ENCODE measurements around the gene PPP6R3. TPM values are rescaled to one million over a fixed set of nuclear protein-coding genes. Genes with fewer than 3 reads are reported as not detected.

PPP6R3 gene
- total RNA-seq, 2 donors from 2014 or later, result 118 to 136 TPM

DNA sequence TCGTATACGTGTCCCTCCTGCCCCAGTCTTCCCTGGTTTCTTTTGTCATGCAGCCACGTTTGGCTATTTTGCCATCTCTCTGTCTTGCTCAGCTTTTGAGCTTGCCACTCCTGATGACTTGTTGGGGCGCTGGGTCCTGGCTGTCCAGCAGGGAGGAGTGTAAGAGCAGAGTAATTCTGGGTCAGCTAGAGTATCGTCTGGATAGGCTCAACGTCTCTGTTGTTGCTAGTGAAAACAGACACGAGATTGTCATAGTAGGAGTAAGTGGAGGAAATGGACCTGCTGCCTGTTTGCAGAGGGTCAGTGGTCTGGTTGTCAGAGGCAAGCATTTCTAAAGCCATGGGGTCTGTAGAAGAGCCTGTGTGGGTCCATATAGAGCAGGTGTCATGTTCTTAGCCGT lies 83.0 kb downstream of the PPP6R3 start:
- Histone ChIP-seq H3K4me3 (ENCODE audit: low read length) (no peak overlapping the region), H3K27me3 (ENCODE audit: control insufficient read depth, insufficient read depth, low read length, poor library complexity, severe bottlenecking) (no peaks in the 10 kb centered on the region), H3K9ac (ENCODE audit: extremely low read depth, low read length, poor library complexity, severe bottlenecking) (no peak overlapping the region), H3K36me3 (ENCODE audit: control insufficient read depth, insufficient read depth, low read length) (peaks cover 82% of the 10 kb centered on the region), H3K27ac (ENCODE audit: low read depth, low read length) (no peak overlapping the region), H3K4me1 (ENCODE audit: control insufficient read depth, insufficient read depth, low read length) (no peaks in the 10 kb centered on the region), H3K9me3 (ENCODE audit: control insufficient read depth, low read length) (no peaks in the 10 kb centered on the region)
- H3K27me3 Mint-ChIP-seq (ENCODE audit: insufficient read depth), result no peaks in the 10 kb centered on the region
- DNase-seq, result no peak
- peak overlapping the region; percentile 86 for H3K27ac Mint-ChIP-seq
- 92 to 93% methylated on average over 5 to 8 of the region's 8 CpGs for WGBS, 2 experiments (ENCODE audit: insufficient coverage in 1 of 2, insufficient read length in 1 of 2)
- TF ChIP-seq, protein P1, sequence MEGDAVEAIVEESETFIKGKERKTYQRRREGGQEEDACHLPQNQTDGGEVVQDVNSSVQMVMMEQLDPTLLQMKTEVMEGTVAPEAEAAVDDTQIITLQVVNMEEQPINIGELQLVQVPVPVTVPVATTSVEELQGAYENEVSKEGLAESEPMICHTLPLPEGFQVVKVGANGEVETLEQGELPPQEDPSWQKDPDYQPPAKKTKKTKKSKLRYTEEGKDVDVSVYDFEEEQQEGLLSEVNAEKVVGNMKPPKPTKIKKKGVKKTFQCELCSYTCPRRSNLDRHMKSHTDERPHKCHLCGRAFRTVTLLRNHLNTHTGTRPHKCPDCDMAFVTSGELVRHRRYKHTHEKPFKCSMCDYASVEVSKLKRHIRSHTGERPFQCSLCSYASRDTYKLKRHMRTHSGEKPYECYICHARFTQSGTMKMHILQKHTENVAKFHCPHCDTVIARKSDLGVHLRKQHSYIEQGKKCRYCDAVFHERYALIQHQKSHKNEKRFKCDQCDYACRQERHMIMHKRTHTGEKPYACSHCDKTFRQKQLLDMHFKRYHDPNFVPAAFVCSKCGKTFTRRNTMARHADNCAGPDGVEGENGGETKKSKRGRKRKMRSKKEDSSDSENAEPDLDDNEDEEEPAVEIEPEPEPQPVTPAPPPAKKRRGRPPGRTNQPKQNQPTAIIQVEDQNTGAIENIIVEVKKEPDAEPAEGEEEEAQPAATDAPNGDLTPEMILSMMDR (conservative IDR thresholded peaks at IDR 0.05), result no peak
- no peak overlapping the region for H3K4me3 Mint-ChIP-seq
- peaks cover 22% of the 10 kb centered on the region for H3K9me3 Mint-ChIP-seq
- peaks cover 84% of the 10 kb centered on the region for H3K36me3 Mint-ChIP-seq (ENCODE audit: low read depth)
- H3K4me1 Mint-ChIP-seq, result peaks cover 23% of the 10 kb centered on the region

- TF ChIP-seq, protein P1 (conservative IDR thresholded peaks at IDR 0.05), result no peak
- H3K4me1 ChIP-seq (ENCODE audit: control insufficient read depth, insufficient read depth, low read length), result no peaks in the 10 kb centered on the region
- no peak overlapping the region for H3K4me3 Mint-ChIP-seq
- H3K4me1 Mint-ChIP-seq, result peaks cover 20% of the 10 kb centered on the region
- H3K9me3 ChIP-seq (ENCODE audit: control insufficient read depth, low read length), result no peaks in the 10 kb centered on the region
- no peak overlapping the region for H3K27ac ChIP-seq (ENCODE audit: low read depth, low read length)
- H3K36me3 ChIP-seq (ENCODE audit: control insufficient read depth, insufficient read depth, low read length), result peaks cover 84% of the 10 kb centered on the region
- H3K27me3 Mint-ChIP-seq (ENCODE audit: insufficient read depth), result no peaks in the 10 kb centered on the region
- H3K27ac Mint-ChIP-seq, result no peak overlapping the region
- no peaks in the 10 kb centered on the region for H3K27me3 ChIP-seq (ENCODE audit: control insufficient read depth, insufficient read depth, low read length, poor library complexity, severe bottlenecking)
- no peak for DNase-seq
- H3K9ac ChIP-seq (ENCODE audit: extremely low read depth, low read length, poor library complexity, severe bottlenecking), result no peak overlapping the region
- H3K9me3 Mint-ChIP-seq, result peaks cover 11% of the 10 kb centered on the region
- peaks cover 82% of the 10 kb centered on the region for H3K36me3 Mint-ChIP-seq (ENCODE audit: low read depth)
- H3K4me3 ChIP-seq (ENCODE audit: low read length), result no peak overlapping the region
Observed at GRCh38 chr11:68545347-68545746, 84.8 kb downstream of the PPP6R3 start.

- H3K27ac ChIP-seq (ENCODE audit: low read depth, low read length), result no peak overlapping the region
- no peak overlapping the region for H3K4me3 ChIP-seq (ENCODE audit: low read length)
- Mint-ChIP-seq H3K9me3 (peaks cover 8% of the 10 kb centered on the region), H3K27me3 (ENCODE audit: insufficient read depth) (no peaks in the 10 kb centered on the region), H3K4me3 (no peak overlapping the region), H3K4me1 (peaks cover 20% of the 10 kb centered on the region), H3K36me3 (ENCODE audit: low read depth) (peaks cover 82% of the 10 kb centered on the region), H3K27ac (no peak overlapping the region)
- H3K27me3 ChIP-seq (ENCODE audit: control insufficient read depth, insufficient read depth, low read length, poor library complexity, severe bottlenecking), result no peaks in the 10 kb centered on the region
- no peak for DNase-seq
- H3K9ac ChIP-seq (ENCODE audit: extremely low read depth, low read length, poor library complexity, severe bottlenecking), result no peak overlapping the region
- no peaks in the 10 kb centered on the region for H3K4me1 ChIP-seq (ENCODE audit: control insufficient read depth, insufficient read depth, low read length)
- WGBS, 2 experiments (ENCODE audit: insufficient coverage in 1 of 2, insufficient read length in 1 of 2), result 91 to 100% methylated on average over 1 of the region's 1 CpG
- H3K36me3 ChIP-seq (ENCODE audit: control insufficient read depth, insufficient read depth, low read length), result peaks cover 84% of the 10 kb centered on the region
- no peaks in the 10 kb centered on the region for H3K9me3 ChIP-seq (ENCODE audit: control insufficient read depth, low read length)
- TF ChIP-seq, protein P1 (conservative IDR thresholded peaks at IDR 0.05), result no peak
Observed at GRCh38 chr11:68545796-68546195, 85.2 kb downstream of the PPP6R3 start.
